Measurements from ENCODE around the gene KRT75. TPM values are rescaled to one million over a fixed set of nuclear protein-coding genes. Genes with fewer than 3 reads are reported as not detected.

The KRT75 gene
- total RNA-seq, 2 experiments from 2014 or later: not detected

- no peak overlapping the region for H3K27ac Mint-ChIP-seq
- H3K4me3 Mint-ChIP-seq: no peak overlapping the region
- intact Hi-C loops (cut with micrococcal nuclease): no loop called here
- no peaks in the 10 kb centered on the region for H3K9me3 Mint-ChIP-seq
- H3K4me1 Mint-ChIP-seq (ENCODE audit: low read depth): no peaks in the 10 kb centered on the region
- POLR2A ChIA-PET: no interaction called here
- DNase-seq (no peak), ATAC-seq (no peak)
- H3K27me3 Mint-ChIP-seq: no peaks in the 10 kb centered on the region
- CTCF ChIA-PET: interaction anchor here (1.5 kb wide), 1 partner anchor 484 kb away, joined by 3 read pairs; no protein-coding TSS in a partner anchor
- TF ChIP-seq, protein P1, sequence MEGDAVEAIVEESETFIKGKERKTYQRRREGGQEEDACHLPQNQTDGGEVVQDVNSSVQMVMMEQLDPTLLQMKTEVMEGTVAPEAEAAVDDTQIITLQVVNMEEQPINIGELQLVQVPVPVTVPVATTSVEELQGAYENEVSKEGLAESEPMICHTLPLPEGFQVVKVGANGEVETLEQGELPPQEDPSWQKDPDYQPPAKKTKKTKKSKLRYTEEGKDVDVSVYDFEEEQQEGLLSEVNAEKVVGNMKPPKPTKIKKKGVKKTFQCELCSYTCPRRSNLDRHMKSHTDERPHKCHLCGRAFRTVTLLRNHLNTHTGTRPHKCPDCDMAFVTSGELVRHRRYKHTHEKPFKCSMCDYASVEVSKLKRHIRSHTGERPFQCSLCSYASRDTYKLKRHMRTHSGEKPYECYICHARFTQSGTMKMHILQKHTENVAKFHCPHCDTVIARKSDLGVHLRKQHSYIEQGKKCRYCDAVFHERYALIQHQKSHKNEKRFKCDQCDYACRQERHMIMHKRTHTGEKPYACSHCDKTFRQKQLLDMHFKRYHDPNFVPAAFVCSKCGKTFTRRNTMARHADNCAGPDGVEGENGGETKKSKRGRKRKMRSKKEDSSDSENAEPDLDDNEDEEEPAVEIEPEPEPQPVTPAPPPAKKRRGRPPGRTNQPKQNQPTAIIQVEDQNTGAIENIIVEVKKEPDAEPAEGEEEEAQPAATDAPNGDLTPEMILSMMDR (IDR thresholded peaks at IDR 0.05): no peak
- H3K36me3 Mint-ChIP-seq (ENCODE audit: low read depth): no peaks in the 10 kb centered on the region
These were observed 32.6 kb downstream of the KRT75 start for GRCh38 chr12:52401526-52401925.

DNA sequence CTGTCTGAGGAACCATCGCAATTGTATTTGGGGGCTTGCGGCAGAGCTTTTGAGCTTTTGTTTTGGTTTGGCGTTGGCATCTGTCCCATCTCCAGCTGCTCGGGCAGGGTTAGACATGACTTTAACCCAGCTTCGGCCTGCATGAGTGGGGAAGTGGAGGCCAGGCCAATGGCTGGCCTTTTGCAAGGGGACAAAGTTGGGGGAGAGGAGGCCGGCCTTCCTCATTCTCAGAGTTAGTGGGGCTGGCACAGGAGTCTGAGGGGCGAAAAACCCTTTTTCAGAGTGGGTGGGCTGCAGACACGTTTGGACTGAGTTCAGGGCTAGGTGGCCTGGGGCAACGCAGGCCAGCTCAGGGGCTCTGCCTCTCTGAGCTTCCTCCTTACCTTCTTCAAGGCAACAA is 33.3 kb downstream of the KRT75 start:
- Mint-ChIP-seq H3K27me3 (no peaks in the 10 kb centered on the region), H3K4me3 (no peak overlapping the region), H3K4me1 (ENCODE audit: low read depth) (no peaks in the 10 kb centered on the region), H3K36me3 (ENCODE audit: low read depth) (no peaks in the 10 kb centered on the region), H3K27ac (no peak overlapping the region), H3K9me3 (no peaks in the 10 kb centered on the region)
- no peak for ATAC-seq
- POLR2A ChIA-PET: no interaction called here
- CTCF ChIA-PET: interaction anchor here (0.7 to 1.5 kb wide), 2 partner anchors 21 to 485 kb away, joined by 3 read pairs; no protein-coding TSS in a partner anchor
- TF ChIP-seq, protein P1 (IDR thresholded peaks at IDR 0.05): no peak
- intact Hi-C loops (cut with micrococcal nuclease): no loop called here
- DNase-seq: no peak

DNA sequence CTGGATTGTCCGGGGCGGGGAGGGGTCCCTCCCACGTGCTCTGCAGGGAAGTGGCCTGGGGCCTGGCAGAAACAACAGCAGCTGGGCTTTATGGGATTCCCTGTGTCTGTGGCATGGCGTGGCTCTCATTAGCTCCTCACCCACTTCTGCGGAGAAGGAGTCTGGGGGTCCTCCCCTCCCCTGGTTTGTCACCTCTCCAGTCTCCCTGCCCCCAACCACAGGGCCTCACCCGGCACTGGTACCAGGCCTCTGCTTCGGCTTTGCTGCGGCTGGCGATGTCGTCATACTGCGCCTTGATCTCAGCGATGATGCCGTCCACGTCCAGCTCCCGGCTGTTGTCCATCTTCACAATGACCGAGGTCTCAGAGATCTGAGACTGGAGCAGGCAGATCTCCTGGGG is 34.4 kb downstream of the KRT75 start:
- intact Hi-C loops (cut with micrococcal nuclease): no loop called here
- TF ChIP-seq, protein P1 (IDR thresholded peaks at IDR 0.05): no peak
- ChIA-PET POLR2A (no interaction called here), CTCF (no interaction called here)
- Mint-ChIP-seq H3K9me3 (no peaks in the 10 kb centered on the region), H3K27me3 (no peaks in the 10 kb centered on the region), H3K4me1 (ENCODE audit: low read depth) (no peaks in the 10 kb centered on the region), H3K36me3 (ENCODE audit: low read depth) (no peaks in the 10 kb centered on the region), H3K4me3 (no peak overlapping the region), H3K27ac (no peak overlapping the region)
- ATAC-seq (no peak), DNase-seq (no peak)

DNA sequence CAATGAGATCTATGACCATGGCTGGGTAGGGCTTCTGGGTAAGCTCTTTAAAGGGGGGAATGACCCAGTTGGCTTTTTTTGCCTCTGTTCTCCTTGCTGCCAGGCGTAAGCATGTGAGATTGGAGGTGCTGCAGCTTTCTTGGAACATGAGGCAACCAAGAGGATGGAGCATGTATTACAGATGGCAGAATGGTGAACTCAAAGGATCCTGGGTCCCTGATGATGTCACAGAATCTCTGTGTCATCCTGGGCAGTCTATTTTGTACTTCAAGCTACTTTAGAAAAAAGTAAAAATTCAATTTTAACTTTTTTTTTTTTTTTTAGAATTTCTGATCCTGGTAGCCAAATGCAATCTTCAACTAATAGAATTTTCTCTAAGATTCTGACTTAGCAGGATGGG is 36.0 kb downstream of the KRT75 start:
- POLR2A ChIA-PET: interaction anchor here (1.3 kb wide), 1 partner anchor 15 kb away, joined by 3 read pairs; no protein-coding TSS in a partner anchor
- no peak for ATAC-seq

GRCh38 chr12:52396656-52397055 is 37.5 kb downstream of the KRT75 start:
- ChIA-PET CTCF (interaction anchor here (0.7 to 1.5 kb wide), 2 partner anchors 31 to 474 kb away, joined by 3 to 6 read pairs; no protein-coding TSS in a partner anchor), POLR2A (no interaction called here)
- Mint-ChIP-seq H3K4me3 (no peak overlapping the region), H3K27me3 (no peaks in the 10 kb centered on the region), H3K36me3 (ENCODE audit: low read depth) (no peaks in the 10 kb centered on the region), H3K4me1 (ENCODE audit: low read depth) (no peaks in the 10 kb centered on the region), H3K27ac (no peak overlapping the region), H3K9me3 (no peaks in the 10 kb centered on the region)
- no peak for ATAC-seq
- TF ChIP-seq, protein P1 (IDR thresholded peaks at IDR 0.05): no peak
- DNase-seq: no peak
- intact Hi-C loops (cut with micrococcal nuclease): no loop called here

More for the DNA sequence above, 36.0 kb downstream of the KRT75 start:
- no peaks in the 10 kb centered on the region for H3K9me3 Mint-ChIP-seq
- no peaks in the 10 kb centered on the region for H3K36me3 Mint-ChIP-seq (ENCODE audit: low read depth)
- no peaks in the 10 kb centered on the region for H3K4me1 Mint-ChIP-seq (ENCODE audit: low read depth)
- H3K27ac Mint-ChIP-seq: no peak overlapping the region
- H3K27me3 Mint-ChIP-seq: no peaks in the 10 kb centered on the region
- H3K4me3 Mint-ChIP-seq: no peak overlapping the region
- TF ChIP-seq, protein P1 (IDR thresholded peaks at IDR 0.05): no peak
- CTCF ChIA-PET: interaction anchor here (0.7 kb wide), 1 partner anchor 481 kb away, joined by 3 read pairs; no protein-coding TSS in a partner anchor
- intact Hi-C loops (cut with micrococcal nuclease): no loop called here
- DNase-seq: peak; percentile 26

Measured in activated CD8-positive, alpha-beta T cell treated with anti-CD3 and anti-CD28 coated beads for 36 hours (primary cell).